ENCODE measurements around the gene VMP1. TPM values are rescaled to one million over a fixed set of nuclear protein-coding genes. Genes with fewer than 3 reads are reported as not detected.

The VMP1 gene
- total and polyA plus RNA-seq, 2 of the 13 experiments (the other 11 are each of a cell fraction or from before 2014, with no cell fraction given) = 186 to 271 TPM

DNA sequence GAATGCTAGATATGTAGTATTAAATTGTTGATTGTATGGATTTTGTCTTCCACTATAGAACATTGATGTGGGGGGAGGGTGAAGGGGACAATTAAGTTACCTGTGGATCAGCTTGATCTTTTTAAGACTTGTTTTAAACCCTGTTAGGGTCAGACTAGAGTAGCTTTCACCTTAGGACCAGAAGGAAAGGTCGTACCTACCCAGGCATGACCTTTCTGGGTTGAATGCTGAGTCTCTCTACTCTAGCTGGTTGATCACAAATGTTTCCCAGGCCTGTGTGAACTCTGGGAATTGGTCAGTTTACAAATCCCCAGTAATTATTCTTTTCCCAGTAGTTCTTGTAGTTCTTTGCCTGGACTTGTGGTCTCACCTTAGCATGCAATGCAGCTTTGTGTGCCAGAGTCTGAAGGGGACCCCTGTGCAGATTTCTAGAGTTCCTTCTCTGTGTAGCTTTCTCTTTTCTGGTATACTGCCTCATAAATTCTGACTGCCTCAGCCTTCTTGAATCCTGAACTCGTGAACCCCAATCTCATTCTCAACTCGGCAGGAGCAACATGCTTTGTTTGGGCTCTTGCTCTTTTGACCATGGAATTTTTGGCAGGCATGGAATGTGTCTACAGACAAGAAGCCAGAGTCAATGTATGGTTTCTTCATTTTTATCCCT is 54.1 kb downstream of the VMP1 start (continued):
- TF ChIP-seq ZNF580 (CRISPR knock-in tag; IDR thresholded peaks at IDR 0.05; ENCODE audit: borderline replicate concordance, low read depth) = no peak
- TF ChIP-seq YEATS2 (CRISPR knock-in tag; IDR thresholded peaks at IDR 0.05; ENCODE audit: borderline replicate concordance) = no peak; the same call in 1 of the 2 replicates
- TF ChIP-seq ZKSCAN5 (CRISPR knock-in tag; IDR thresholded peaks at IDR 0.05) = peak; percentile 55; the same call in 1 of the 2 replicates
- TF ChIP-seq SSRP1 (CRISPR knock-in tag; IDR thresholded peaks at IDR 0.05) = 0 out of 2 replicates have a peak, but pooled peaks have one; percentile 33
- TF ChIP-seq, protein P1, sequence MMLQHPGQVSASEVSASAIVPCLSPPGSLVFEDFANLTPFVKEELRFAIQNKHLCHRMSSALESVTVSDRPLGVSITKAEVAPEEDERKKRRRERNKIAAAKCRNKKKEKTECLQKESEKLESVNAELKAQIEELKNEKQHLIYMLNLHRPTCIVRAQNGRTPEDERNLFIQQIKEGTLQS (CRISPR knock-in tag; IDR thresholded peaks at IDR 0.05) = no peak
- TF ChIP-seq, protein P2, sequence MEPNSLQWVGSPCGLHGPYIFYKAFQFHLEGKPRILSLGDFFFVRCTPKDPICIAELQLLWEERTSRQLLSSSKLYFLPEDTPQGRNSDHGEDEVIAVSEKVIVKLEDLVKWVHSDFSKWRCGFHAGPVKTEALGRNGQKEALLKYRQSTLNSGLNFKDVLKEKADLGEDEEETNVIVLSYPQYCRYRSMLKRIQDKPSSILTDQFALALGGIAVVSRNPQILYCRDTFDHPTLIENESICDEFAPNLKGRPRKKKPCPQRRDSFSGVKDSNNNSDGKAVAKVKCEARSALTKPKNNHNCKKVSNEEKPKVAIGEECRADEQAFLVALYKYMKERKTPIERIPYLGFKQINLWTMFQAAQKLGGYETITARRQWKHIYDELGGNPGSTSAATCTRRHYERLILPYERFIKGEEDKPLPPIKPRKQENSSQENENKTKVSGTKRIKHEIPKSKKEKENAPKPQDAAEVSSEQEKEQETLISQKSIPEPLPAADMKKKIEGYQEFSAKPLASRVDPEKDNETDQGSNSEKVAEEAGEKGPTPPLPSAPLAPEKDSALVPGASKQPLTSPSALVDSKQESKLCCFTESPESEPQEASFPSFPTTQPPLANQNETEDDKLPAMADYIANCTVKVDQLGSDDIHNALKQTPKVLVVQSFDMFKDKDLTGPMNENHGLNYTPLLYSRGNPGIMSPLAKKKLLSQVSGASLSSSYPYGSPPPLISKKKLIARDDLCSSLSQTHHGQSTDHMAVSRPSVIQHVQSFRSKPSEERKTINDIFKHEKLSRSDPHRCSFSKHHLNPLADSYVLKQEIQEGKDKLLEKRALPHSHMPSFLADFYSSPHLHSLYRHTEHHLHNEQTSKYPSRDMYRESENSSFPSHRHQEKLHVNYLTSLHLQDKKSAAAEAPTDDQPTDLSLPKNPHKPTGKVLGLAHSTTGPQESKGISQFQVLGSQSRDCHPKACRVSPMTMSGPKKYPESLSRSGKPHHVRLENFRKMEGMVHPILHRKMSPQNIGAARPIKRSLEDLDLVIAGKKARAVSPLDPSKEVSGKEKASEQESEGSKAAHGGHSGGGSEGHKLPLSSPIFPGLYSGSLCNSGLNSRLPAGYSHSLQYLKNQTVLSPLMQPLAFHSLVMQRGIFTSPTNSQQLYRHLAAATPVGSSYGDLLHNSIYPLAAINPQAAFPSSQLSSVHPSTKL (CRISPR knock-in tag; IDR thresholded peaks at IDR 0.05) = peak; percentile 66; the same call in 1 of the 2 replicates
- TF ChIP-seq TGIF2 (CRISPR knock-in tag; IDR thresholded peaks at IDR 0.05) = 0 out of 2 replicates have a peak, but pooled peaks have one; percentile 52
- TF ChIP-seq, protein P3, sequence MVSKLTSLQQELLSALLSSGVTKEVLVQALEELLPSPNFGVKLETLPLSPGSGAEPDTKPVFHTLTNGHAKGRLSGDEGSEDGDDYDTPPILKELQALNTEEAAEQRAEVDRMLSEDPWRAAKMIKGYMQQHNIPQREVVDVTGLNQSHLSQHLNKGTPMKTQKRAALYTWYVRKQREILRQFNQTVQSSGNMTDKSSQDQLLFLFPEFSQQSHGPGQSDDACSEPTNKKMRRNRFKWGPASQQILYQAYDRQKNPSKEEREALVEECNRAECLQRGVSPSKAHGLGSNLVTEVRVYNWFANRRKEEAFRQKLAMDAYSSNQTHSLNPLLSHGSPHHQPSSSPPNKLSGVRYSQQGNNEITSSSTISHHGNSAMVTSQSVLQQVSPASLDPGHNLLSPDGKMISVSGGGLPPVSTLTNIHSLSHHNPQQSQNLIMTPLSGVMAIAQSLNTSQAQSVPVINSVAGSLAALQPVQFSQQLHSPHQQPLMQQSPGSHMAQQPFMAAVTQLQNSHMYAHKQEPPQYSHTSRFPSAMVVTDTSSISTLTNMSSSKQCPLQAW (CRISPR knock-in tag; IDR thresholded peaks at IDR 0.05) = no peak
- TF ChIP-seq ZNF17 (CRISPR knock-in tag; IDR thresholded peaks at IDR 0.05) = no peak
- no peak for TF ChIP-seq DR1 (CRISPR knock-in tag; IDR thresholded peaks at IDR 0.05)
- TF ChIP-seq SNAI1 (CRISPR knock-in tag; IDR thresholded peaks at IDR 0.05; ENCODE audit: borderline replicate concordance) = no peak
- no peak for TF ChIP-seq HIVEP1 (CRISPR knock-in tag; IDR thresholded peaks at IDR 0.05)
- no peak for TF ChIP-seq NBN (conservative IDR thresholded peaks at IDR 0.05)
- TF ChIP-seq SOX6 (IDR thresholded peaks at IDR 0.05) = no peak
- peak; percentile 80 for TF ChIP-seq SOX6 (CRISPR knock-in tag; IDR thresholded peaks at IDR 0.05)
- 0 out of 2 replicates have a peak, but pooled peaks have one; percentile 46 for TF ChIP-seq RORA (CRISPR knock-in tag; IDR thresholded peaks at IDR 0.05)
- TF ChIP-seq THAP11 (CRISPR knock-in tag; IDR thresholded peaks at IDR 0.05) = no peak
- no peak for TF ChIP-seq ATM (IDR thresholded peaks at IDR 0.05; ENCODE audit: borderline replicate concordance)
- TF ChIP-seq, protein P4, sequence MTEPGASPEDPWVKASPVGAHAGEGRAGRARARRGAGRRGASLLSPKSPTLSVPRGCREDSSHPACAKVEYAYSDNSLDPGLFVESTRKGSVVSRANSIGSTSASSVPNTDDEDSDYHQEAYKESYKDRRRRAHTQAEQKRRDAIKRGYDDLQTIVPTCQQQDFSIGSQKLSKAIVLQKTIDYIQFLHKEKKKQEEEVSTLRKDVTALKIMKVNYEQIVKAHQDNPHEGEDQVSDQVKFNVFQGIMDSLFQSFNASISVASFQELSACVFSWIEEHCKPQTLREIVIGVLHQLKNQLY (CRISPR knock-in tag; IDR thresholded peaks at IDR 0.05) = peak; percentile 44; the same call in 1 of the 2 replicates
- no peak for TF ChIP-seq SNAPC5 (CRISPR knock-in tag; IDR thresholded peaks at IDR 0.05; ENCODE audit: borderline replicate concordance)
- TF ChIP-seq, protein P5, sequence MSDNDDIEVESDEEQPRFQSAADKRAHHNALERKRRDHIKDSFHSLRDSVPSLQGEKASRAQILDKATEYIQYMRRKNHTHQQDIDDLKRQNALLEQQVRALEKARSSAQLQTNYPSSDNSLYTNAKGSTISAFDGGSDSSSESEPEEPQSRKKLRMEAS (IDR thresholded peaks at IDR 0.05) = no peak
- peak; percentile 63 for TF ChIP-seq RARA (CRISPR knock-in tag; IDR thresholded peaks at IDR 0.05)
- TF ChIP-seq DNMT3B (CRISPR knock-in tag; conservative IDR thresholded peaks at IDR 0.05) = 0 out of 2 replicates have a peak, but pooled peaks have one; percentile 53
- no peak for TF ChIP-seq ZNF564 (CRISPR knock-in tag; IDR thresholded peaks at IDR 0.05)
